Brain pericyte (primary cell): Measurements from ENCODE around the gene NBEAL2.

Source experiments
- DNase-seq: peaks from one replicate; pipeline ENCODE4 v3.0.0-alpha.2; 2012; ENCODE audit warnings: low read depth, low spot score

NBEAL2 gene

DNA sequence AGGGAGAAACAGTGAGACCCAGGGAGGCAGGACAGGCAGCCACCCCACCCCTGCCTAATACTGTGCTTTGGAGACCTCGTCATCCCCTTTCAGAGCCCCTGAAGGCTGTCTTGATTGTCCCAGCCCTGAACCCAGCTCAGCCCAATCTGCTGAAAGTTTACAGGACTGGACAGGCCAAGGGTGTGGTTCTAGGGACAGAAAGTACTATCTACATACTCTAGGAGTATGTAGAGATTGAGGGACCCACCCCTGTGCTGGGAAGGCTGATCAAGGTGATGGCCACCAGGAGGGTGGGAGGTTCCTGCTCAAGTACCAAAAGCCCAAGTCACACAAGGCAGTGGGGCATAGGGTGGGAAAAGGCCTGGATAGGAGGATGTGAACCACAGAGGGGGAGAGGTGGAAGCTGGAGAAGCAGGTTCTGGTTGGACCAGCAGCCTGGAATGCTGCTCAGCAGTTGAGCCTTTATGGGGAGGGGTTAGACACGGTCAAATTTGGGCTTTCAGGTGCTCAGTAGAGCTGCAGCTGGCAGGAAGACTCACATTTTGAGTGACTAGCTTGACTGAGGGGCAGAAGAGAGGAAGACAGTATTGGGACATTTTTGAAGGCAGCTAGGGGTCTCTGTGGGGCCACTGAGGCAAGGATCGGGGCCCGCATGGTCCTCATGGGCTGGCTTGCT lies 6.7 kb downstream of the NBEAL2 start:
- no peak for DNase-seq

DNA sequence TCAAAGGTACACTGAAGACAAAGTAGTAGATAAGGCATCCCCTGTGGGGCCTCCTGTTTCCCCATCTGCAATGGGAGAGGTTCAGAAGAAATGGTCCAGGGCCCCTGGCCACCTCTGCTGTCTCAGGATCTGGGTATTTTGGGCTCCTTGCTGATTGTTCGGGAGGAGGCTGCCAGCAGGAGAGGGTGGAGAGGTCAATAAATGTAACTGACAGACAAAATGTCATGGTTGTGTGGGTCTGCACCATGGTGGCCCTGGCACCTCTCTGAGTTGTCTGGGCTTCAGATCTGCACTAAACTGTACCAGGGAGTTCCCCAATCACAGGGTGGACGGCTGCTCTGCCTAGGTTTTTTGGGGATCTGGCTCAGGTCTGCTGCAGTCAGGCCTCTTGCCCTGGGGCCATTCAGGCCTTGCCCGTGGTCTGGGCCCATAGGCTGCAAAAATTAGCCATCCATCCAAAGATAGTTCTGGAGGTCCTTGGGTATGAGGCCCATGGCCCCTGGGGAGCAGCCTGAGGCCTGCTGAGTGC lies 7.4 kb downstream of the NBEAL2 start:
- no peak for DNase-seq

DNA sequence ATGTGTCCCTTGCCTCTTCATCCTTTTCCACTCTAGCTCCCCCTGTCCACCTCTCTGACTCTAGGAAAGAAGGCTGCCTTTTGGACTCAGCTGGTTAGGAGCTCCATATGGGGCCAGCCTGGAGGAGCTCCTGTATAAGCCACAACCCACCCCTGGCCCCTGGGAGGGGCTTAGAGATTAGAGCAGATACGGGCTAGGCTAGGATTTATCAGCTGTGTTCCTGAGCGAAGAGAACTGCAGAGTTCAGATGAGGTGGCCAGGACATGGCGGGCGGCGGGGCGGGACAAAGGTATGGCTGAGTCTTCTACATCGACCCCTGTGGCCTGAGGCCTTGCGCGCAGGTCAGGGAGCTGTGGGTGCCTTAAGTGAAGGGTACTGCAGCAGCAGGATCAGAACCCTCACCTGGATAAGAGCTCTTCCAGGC lies 7.9 kb downstream of the NBEAL2 start:
- DNase-seq: no peak

DNA sequence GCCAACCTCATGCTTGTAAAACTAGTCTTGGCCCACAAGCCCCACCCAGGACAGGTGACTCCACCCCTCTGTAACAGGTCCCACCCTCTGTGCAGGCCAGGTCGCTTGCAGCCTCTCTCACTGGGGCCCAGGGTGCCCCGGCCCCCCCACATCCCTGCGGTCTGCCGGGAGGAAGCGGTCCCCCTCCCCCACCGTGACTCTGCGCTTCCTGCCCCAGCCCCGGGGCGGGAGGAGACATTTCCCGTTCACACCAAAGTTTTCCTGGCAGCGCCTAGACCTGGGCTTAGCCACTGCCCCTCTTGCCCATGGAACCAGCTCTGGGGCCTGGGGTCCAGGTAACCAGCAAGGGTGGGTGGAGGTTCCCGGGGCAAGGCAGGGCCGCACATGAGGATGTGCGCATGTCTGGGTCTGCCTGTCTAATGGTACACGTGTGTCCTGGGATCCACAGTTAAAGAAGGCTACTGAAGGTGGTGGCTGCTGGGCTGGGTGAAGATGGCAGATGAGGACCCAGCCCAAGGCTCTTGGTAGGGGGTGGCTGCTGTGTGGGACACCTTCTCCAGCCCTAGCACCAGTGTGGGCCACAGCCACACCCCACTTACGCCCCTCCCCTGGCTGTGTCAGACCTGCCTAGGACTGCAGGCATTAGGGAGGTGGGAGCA lies 8.4 kb downstream of the NBEAL2 start:
- DNase-seq: no peak

DNA sequence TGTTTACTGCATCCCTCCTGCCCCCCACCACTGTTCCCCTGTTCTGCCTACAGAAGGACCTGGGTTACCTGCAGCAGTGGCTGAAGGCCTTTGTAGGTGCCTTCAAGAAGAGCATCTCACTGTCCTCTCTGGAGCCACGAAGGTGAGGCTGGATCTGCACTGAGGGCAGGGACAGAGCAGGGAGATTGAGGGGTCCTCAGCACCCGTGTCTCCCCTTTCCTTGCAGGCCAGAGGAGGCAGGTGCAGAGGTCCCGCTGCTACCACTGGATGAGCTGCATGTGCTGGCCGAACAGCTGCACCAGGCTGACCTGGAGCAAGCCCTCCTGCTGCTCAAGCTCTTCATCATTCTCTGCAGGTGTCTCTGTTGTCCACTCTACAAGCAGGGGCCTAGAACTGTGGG lies 9.2 kb downstream of the NBEAL2 start:
- no peak for DNase-seq

DNA sequence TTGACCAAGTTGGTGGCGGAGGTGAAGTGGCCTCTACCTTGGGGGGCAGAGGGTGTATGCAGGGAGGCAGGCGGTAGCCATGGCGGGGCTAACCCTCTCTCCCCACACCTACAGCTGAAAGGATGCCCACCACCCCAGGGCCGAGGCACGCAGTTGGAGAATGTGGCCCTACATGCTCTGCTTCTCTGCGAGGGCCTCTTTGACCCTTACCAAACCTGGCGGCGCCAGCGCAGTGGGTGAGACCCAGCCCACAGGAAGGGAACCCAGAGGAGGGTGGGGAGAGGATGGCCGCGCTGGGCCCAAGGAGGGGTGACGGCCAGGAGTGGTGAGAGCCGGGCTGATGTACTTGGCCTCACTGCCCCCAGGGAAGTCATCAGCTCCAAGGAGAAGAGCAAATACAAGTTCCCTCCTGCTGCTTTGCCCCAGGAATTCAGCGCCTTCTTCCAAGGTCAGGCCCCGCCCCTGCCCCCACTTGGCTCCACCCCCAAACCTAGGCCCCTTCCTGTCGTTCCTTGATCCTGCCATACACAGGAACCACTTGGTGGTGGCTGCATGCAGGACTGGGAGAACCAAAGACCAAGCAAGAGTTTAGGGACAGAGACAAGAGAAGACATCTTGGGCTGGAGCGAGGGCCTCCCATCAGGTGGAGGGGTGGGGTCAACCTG lies 9.8 kb downstream of the NBEAL2 start:
- no peak for DNase-seq

DNA sequence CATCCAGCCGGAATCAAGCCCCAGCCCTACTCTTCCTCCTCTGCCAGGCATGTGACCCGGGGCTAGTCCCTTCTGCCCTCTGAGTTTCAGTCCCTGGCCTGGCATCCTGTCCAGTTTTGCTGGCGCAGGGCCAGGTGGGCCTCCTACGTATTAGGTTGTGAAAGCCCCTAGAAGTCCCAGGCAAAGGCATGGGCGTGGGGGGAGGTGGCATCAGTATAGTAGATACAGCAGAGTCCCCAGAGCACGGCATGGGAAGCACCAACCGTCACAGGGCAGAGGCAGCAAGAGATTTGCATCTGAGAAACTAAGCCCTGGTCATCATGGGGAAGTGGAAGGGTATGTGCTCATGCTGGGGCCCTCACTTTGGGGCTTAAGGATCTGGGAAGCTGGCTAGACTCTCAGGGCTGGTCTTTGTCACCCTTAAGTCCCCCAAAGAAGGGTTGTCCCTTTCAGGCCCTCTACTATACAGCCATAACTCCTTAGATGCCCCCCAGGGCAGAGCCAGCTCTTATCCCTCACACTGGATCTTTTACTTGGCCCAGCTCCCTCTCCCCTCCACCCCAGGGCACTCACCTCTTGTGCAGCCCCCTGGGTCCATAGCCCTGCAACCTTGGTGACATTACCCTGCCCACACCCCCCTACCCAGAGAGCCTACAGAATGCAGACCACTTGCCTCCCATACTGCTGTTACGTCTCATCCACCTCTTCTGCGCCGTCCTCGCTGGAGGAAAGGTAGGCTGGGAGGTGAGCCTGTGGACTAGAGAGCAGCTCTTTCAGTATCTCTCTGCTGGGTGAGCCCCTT lies 11.3 kb downstream of the NBEAL2 start:
- no peak for DNase-seq

DNA sequence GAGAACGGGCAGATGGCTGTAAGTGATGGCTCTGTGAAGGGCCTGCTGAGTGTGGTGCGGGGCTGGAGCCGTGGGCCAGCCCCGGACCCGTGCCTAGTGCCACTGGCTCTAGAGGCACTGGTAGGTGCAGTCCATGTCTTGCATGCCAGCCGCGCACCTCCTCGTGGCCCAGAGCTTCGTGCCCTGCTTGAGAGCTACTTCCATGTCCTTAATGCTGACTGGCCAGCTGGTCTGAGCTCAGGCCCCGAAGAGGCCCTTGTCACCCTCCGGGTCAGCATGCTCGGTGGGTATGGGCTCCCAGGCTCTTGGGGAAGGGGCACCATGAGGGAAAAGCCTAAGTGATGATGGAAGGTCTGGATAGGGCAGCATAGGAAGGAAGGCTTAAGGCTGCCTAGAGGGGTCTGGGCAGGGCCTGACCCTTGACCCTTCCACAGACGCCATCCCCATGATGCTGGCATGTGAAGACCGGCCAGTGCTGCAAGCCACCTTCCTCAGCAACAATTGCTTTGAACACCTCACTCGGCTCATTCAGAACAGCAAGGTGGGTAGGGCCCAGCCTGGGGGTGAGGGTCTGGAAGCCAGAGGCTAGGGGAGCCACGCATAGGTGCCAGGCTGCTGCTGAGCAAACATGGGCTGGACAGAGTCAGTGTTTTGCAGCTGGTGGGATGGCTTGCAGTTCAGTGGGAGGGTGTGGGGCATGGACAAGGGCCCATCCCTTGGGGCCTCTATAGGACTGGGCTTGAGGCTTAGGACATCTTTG lies 12.1 kb downstream of the NBEAL2 start:
- DNase-seq: no peak

DNA sequence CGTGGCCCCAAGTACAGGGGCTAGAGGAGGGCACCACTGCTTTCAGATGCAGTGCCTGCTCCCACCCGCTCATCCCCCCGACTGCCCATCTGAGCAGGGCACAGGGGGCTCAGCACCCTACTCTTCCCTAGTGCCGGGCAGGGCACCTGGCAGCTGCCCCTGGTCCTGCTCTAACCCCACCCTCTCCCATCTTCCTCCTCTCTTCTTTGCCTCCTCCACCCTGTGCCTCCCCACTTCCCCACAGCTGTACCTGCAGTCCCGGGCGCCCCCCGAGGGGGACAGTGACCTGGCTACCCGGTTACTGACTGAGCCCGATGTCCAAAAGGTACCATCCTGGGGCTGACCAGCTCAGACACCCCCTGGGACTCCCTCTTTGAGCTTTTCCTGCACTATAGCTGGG lies 12.8 kb downstream of the NBEAL2 start:
- no peak for DNase-seq

DNA sequence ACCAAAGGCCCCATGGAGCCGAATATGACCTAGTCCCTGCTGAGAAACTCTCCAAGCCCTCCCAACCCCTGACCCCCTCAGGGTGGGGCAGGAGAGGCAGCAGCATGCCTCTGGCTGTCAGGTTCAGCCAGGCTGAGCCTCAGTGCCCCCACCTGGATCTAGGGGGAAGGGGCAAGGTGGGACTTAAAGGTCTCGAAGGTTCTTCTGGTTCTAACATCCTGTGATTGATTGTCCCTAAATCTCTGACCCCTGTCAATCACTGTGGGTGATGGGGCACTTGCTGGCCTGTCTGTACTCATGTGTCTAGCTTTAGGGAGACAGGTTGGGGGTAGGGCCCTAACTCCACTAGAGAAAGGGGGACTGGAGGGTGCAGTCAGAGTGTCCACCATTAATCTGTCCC lies 13.8 kb downstream of the NBEAL2 start:
- DNase-seq: no peak

DNA sequence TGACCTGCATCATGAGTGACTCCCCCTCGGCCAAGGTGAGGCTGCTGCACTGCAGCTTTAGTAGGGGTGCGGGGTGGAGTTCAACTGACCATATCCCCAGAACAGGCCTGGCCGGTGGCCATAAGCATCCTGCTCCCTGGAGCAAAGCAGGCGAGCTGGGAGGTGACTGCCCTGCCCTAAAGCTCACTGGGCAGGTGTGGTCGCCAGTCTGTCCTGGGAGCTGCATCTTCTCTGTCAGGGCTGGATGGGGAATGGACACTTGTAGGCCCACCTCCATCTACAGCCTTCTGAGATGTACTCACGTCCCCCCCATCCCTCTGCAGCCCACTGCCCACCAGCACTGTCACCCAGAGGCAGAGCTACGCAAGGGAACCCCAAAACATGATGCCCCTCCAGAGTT lies 14.5 kb downstream of the NBEAL2 start:
- no peak for DNase-seq

DNA sequence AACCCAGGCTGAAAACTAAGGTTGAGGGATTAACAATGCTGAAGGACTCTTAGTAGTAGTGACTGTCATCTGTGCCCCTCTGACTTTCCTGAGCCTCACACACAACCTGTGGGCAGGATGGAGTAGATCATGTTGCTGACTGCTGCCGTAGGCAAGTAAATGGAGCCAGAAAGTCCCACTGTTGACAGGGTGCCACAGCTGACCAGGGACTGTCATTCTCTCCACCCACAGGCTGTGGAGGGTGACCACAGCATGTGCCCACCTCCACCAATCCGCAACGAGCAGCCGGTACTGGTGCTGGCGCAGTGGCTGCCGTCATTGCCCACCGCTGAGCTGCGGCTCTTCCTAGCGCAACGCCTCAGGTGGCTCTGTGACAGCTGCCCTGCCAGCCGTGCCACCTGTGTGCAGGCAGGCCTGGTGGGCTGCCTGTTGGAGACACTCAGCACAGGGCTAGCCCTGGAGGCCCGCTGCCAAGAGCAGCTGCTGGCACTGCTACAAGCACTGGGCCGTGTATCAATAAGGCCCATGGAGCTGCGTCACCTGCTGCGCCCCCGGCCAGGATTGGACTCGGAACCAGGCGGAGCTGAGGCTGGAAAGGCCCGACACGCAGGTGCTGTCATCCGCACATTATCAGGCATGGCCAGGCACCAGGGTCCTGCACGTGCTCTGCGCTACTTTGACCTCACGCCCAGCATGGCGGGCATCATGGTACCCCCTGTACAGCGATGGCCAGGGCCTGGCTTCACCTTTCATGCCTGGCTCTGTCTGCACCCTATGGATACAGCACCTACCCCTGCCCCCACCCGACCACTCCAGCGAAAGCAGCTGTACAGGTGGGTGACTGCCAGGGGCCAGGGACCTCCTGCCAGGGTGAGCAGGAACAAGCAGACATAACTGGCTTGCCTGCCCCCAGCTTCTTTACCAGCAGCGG lies 15.6 kb downstream of the NBEAL2 start:
- no peak for DNase-seq

DNA sequence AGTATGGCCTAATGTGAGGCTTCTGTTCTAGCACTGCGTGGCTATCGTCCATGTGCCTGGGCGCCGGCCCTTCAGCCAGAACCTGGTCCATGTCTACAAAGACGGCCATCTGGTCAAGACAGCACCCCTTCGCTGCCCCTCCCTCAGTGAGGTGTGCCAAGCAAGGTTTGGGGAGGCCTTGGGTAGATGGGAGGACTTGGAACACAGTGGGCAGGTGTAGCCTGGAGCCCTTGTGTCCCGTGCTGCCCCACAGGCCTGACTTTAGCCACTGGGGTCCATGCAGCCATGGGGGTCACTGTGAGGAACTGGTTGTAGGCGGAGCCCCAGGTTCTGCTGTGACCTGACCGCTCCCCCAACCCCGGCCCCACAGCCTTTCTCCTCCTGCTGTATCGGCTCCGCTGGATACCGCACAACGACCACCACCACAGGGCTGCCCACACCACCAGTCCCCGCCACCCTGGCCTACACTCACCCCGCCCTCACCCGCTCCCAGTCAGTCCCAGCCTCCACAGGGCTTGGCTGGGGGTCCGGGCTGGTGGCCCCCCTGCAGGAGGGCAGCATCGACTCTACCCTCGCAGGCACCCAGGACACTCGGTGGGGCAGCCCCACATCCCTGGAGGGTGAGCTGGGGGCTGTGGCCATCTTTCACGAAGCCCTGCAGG lies 16.6 kb downstream of the NBEAL2 start:
- DNase-seq: no peak

DNA sequence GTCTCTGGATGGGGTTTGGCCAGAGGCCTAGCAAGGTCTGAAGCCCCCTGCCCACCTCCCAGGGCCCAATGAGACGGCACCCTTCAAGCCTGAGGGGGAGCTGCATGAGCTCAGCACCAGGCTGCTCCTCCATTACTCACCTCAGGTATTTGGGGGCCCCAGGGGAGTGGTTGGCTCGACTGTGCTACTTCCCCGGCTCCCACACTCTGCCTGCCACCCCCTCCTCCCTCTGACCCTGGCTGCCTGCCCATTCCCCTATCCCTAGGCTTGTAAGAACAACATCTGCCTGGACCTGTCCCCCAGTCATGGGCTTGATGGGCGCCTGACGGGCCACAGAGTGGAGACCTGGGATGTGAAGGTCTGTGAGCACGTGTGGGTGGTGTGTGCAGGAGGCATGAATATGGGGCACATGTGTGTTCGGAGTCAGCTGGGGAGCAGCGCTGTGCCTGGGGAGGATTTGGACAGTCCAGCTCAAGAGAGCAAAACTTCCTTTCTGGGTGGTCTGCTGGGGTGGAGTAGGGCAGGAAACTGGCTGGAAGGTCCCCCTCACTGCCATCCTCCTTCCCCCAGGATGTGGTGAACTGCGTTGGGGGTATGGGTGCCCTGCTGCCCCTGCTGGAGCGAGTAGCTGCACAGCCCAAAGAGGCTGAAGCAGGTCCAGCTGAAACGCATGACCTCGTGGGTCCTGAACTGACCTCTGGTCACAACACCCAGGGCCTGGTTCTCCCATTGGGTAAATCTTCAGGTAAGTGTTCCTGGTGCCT lies 17.4 kb downstream of the NBEAL2 start:
- DNase-seq: no peak

DNA sequence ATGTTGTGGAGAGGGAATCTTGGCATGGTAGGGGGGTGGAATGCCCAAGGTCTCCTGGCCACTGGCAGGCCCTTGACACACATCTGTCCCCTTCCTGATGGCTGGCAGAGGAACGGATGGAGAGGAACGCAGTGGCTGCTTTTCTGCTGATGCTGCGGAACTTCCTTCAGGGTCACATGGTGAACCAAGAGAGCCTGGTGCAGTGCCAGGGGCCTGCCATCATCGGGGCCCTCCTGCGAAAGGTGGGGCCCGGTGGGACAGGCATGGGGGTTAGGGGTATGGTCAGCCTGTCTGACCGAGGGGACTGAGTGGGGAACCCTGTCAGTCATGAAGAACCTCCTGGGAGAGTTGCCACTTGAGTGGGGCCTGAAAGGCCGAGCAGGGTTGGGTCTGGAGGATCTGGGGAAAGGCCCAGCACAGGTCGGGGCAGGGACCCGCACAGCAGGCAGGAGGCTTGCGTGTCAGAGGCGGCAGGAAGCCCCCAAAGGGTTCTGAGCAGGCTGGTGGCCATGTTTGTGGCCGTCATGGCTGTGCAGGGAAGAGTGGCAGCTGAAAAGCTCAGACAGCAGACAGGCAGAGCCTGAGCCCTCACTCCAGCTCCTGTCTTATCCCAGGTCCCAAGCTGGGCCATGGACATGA lies 18.1 kb downstream of the NBEAL2 start:
- DNase-seq: no peak

DNA sequence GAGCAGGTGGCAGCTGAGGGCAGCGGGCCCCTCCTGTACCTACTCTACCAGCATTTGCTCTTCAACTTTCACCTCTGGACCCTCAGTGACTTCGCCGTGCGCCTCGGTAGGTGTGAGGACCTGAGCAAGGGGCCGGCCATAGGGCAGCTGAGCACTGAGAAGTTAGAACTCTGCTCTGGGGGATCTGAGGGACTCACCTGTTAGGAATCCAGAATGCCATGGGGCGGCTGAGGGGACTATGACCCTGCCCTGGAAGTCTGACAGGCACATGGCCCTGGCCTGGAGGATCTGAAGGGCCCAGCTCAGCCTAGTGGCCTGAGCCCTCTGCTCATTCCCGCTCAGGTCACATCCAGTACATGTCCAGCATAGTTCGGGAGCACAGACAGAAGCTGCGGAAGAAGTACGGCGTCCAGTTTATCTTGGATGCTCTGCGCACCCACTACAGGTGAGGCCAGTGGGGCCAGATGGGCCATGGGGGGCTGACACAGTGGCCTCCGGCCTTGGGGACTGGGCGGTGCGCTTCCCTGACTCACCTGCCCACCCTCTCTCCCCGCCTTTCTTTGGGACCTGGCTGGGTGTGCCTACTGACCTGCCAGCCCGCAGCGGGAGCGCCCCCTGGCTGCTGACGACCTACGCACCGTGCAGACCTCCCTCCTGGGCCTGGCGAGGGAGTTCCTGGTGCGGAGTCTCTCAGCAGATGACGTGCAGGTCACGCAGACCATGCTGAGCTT lies 18.8 kb downstream of the NBEAL2 start:
- no peak for DNase-seq

DNA sequence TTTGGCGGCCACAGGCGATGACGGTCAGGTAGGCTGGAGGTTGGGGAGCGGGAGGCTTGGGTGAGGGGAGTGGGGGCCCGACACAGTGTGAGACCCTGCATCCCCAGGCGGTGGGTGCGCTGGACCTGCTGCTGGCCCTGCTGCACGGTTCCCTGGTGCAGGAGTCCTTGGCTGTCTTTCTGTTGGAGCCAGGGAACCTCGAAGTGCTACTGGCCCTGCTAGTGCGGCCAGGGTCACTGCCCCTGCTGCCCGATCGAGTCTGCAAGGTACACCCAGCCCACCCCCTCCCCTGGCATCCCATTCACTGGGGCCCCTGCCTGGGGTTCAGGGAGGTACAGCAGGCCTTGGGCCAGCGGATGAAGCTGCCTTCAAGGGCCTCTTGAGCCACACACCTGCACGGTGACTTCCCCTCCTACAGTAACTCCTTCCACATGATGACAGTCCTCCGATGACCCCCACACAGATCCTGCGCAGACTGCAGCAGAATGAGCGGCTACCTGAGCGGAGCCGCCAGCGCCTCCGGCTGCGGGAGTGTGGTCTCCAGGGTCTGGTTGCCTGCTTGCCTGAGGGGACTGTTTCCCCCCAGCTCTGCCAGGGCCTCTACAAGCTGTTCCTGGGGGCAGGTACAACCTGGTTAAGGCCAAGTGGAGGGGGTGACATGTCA lies 19.5 kb downstream of the NBEAL2 start:
- no peak for DNase-seq
